Measurements from ENCODE around the gene ADGRD1.

The ADGRD1 gene

GRCh38 chr12:131187602-131188001 lies 233.9 kb downstream of the ADGRD1 start:
- DNase-seq, result no peak

DNA sequence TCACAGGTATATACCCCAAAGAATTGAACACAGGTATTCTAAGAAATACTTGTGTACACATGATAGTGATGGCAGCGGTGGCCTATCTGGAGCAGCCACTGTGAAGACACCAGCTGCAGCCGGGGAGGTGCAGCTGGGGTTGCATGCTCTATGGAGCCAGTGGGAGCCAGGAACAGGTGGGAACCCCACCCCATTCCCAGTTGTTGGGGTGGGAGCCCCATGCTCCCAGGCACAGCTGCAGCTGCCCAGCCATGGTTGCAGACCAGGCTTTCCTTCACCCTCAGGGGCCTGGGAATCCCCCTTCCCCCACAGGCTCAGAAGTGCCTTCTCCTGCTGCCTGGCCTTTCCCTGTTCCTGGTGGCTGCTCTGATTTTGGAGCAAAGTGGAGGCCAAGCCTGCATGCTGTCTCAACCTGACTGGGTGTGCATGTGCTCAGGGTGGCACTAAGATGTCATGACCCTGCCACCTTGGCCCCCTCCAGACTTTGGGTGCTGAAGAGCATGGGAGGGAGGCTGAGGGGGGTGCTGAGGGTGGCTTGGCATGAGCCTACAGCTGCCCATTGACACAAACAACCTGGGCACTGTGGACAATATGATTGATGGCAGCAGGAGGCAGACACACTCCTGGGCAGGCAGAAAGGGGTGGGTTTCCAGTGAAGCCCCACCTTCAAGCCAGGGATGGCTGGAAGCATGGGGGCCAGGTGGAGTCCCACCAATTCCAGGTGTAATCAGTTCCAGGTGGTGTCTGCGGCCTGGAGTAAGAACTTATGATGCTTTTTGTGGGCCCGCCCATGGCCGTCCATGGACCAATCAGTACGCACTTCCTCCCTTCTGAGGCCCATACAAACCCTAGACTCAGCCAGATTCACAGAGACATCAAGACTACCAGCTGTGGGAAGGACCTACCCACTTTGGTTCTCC lies 234.7 kb downstream of the ADGRD1 start:
- no peak for DNase-seq

DNA sequence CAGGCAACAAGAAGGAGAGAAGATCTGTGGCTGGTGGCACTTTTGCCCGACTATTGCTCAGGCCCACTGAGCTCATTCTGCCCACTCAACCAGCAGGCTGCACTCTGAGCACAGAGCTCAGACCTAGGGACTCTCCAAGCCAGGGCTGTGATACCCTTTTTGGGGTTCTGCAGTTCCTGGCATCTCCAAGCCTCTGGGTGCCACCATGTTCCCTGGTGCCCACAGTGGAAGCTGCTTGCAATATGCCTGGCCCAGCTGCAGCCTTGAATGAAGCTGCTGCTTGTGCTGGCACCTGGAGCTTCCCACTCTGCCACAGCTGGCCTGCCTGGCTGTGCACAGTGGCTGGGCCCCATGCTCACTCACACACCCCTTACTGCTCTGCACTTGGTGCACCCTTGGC lies 236.1 kb downstream of the ADGRD1 start:
- DNase-seq, result no peak

GRCh38 chr12:131190965-131191364 lies 237.3 kb downstream of the ADGRD1 start:
- no peak for DNase-seq
